OCI-LY7 (cell line): Measurements from ENCODE around the gene PLK5. TPM values are rescaled to one million over a fixed set of nuclear protein-coding genes. Genes with fewer than 3 reads are reported as not detected.
A peak's percentile ranks its signal among the peaks of the same experiment; 100 is the strongest.

Experiments
- BruUV-seq: library from RNA; stranded (reverse); fragments of 400-500 nt; replicated peaks from 2 replicates; lab custom pipeline; 2021; lab: Mats Ljungman, UMichigan
- CTCF ChIA-PET: fragments of 300-600 bp; sonication (Branson Sonifier 250); formaldehyde crosslinking; loops from one replicate; lab custom pipeline; 2022; ENCODE audit warnings: antibody characterized with exemption; ENCODE audit not compliant: unreplicated experiment; lab: Charles Lee
- POLR2A ChIA-PET: fragments of 300-600 bp; sonication (Branson Sonifier 250); formaldehyde crosslinking; loops from one replicate; lab custom pipeline; 2022; ENCODE audit warnings: antibody characterized with exemption; lab: Charles Lee
- DNase-seq: peaks from one replicate; pipeline ENCODE4 v3.0.0-alpha.2; 2015; ENCODE audit warnings: low spot score
- H2AFZ ChIP-seq: fragments of 200-600 bp; sonication (generic), shearing (Covaris generic); 2 replicates; pipeline ENCODE4 v1.6.1; 2014; ENCODE audit warnings: mild to moderate bottlenecking, antibody characterized with exemption, low read length, moderate library complexity
- H3K27ac ChIP-seq: fragments of 200-600 bp; sonication (generic); 2 replicates; pipeline ENCODE4 v1.5.1; 2014; ENCODE audit warnings: mixed run types, low read depth, mild to moderate bottlenecking, moderate library complexity, low read length, inconsistent platforms; ENCODE audit not compliant: poor library complexity, severe bottlenecking
- H3K36me3 ChIP-seq: fragments of 200-600 bp; sonication (generic); 2 replicates; pipeline ENCODE4 v1.6.1; 2014; ENCODE audit warnings: mild to moderate bottlenecking, antibody characterized with exemption, low read length, moderate library complexity, mixed read lengths; ENCODE audit not compliant: insufficient read depth
- H3K4me1 ChIP-seq: fragments of 200-600 bp; sonication (generic); 2 replicates; pipeline ENCODE4 v1.5.1; 2014; ENCODE audit warnings: mild to moderate bottlenecking, low read length; ENCODE audit not compliant: insufficient read depth, poor library complexity, severe bottlenecking
- H3K4me2 ChIP-seq: fragments of 200-600 bp; sonication (generic); 2 replicates; pipeline ENCODE4 v1.6.1; 2014; ENCODE audit warnings: mild to moderate bottlenecking, low read length
- H3K4me3 ChIP-seq: fragments of 200-600 bp; sonication (generic); 2 replicates; pipeline ENCODE4 v1.5.1; 2014; ENCODE audit warnings: mild to moderate bottlenecking, low read depth, low read length; ENCODE audit not compliant: poor library complexity, severe bottlenecking
- H3K79me2 ChIP-seq: fragments of 200-600 bp; sonication (generic); 2 replicates; pipeline ENCODE4 v1.6.1; 2016; ENCODE audit warnings: low read depth, mild to moderate bottlenecking, low read length, moderate library complexity, mixed read lengths; ENCODE audit not compliant: insufficient read depth
- H3K9me2 ChIP-seq: fragments of 200-600 bp; sonication (generic); 2 replicates; pipeline ENCODE4 v1.6.1; 2016; ENCODE audit warnings: mild to moderate bottlenecking, low read length, mixed read lengths; ENCODE audit not compliant: insufficient read depth
- H3K9me3 ChIP-seq: fragments of 200-600 bp; sonication (generic); 2 replicates; pipeline ENCODE4 v1.6.1; 2014; ENCODE audit warnings: mild to moderate bottlenecking, mixed run types, low read length, mixed read lengths
- H4K20me1 ChIP-seq: fragments of 200-600 bp; sonication (generic); 2 replicates; pipeline ENCODE4 v1.6.1; 2014; ENCODE audit warnings: mild to moderate bottlenecking, antibody characterized with exemption, low read length, moderate library complexity, mixed read lengths; ENCODE audit not compliant: insufficient read depth
- EZH2phosphoT487 ChIP-seq: fragments of 200-600 bp; sonication (generic); IDR thresholded peaks from 2 replicates; pipeline ENCODE4 v1.6.1; 2018; ENCODE audit warnings: low read depth, borderline replicate concordance, mild to moderate bottlenecking, mixed run types, antibody characterized with exemption, low read length, moderate library complexity, mixed read lengths
- intact Hi-C: fragments of 100-400 bp; cut with micrococcal nuclease; formaldehyde crosslinking; loops from one replicate; pipeline ENCODE4 v1.10.0; 2022; ENCODE audit not compliant: unreplicated experiment
- total RNA-seq, 2 experiments: library from RNA; depleted of rRNA in 1 of 2; stranded (reverse); fragments of >200 nt in 1 of 2; shearing (Covaris generic) in 1 of 2; gene quantifications; 2 replicates each; pipeline ENCODE4 v1.2.3, GENCODE V29; 2014 to 2022
- TF ChIP-seq, protein P1 (sequence below): fragments of 200-600 bp; sonication (generic); conservative IDR thresholded peaks from 2 replicates; pipeline ENCODE4 v1.5.1; 2014; ENCODE audit warnings: mild to moderate bottlenecking, antibody characterized with exemption, low read length, moderate library complexity, mixed read lengths

PLK5 gene
- total RNA-seq, 2 experiments from 2014 or later, result 0.17 TPM; not detected in 1

DNA sequence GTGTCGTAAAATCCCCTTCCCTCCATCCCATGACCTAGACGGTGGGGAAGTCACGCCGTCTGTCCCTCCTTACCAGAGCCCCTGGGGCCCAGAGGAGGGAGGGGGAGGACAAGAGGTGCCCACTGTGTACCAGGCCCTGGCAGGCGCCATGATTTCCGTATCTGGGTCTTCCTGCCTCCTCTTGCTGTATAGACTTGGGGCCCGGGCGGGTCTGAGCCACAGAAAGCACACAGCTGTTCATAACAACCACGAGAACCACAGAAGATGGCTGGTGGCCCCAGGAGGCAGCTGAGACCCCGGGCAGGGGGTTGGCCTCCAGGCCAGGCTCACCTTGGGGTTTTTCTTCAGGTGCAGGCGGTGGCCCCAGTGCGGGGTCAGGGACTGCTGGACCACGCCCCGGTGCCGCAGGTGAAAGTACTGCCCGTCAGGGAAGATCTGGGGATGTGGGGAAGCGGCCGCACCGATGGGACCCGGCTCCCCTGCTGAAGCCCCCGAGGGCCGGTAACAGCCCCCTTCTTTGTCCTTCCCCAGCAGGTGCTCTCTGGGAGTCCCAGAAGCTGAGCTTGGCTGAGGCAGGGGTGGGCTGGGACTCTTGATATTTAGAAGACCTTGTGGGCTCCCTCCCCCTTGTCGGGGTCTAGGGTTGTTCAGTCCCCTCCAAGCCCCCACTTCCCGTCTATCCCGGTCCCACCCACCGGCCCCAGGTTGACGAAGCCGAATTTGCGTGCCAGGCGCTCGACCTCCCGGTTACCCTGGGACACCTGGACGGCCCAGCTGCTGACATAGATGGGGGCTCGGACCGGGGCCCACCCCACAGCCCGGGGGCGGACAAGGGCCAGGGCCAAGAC lies 34.2 kb upstream of the PLK5 start:
- Histone ChIP-seq H3K9me3 (no peaks in the 10 kb centered on the region), H3K4me3 (peak overlapping the region; percentile 68), H3K4me2 (peak overlapping the region; percentile 82), H3K79me2 (no peaks in the 10 kb centered on the region), H3K4me1 (peaks cover 16% of the 10 kb centered on the region), H4K20me1 (no peaks in the 10 kb centered on the region), H3K9me2 (no peaks in the 10 kb centered on the region), H2AFZ (peak overlapping the region; percentile 61), H3K36me3 (no peaks in the 10 kb centered on the region), H3K27ac (peak overlapping the region; percentile 34)
- ChIA-PET POLR2A (no interaction called here), CTCF (no interaction called here)
- no peak for TF ChIP-seq EZH2phosphoT487
- TF ChIP-seq, protein P1, sequence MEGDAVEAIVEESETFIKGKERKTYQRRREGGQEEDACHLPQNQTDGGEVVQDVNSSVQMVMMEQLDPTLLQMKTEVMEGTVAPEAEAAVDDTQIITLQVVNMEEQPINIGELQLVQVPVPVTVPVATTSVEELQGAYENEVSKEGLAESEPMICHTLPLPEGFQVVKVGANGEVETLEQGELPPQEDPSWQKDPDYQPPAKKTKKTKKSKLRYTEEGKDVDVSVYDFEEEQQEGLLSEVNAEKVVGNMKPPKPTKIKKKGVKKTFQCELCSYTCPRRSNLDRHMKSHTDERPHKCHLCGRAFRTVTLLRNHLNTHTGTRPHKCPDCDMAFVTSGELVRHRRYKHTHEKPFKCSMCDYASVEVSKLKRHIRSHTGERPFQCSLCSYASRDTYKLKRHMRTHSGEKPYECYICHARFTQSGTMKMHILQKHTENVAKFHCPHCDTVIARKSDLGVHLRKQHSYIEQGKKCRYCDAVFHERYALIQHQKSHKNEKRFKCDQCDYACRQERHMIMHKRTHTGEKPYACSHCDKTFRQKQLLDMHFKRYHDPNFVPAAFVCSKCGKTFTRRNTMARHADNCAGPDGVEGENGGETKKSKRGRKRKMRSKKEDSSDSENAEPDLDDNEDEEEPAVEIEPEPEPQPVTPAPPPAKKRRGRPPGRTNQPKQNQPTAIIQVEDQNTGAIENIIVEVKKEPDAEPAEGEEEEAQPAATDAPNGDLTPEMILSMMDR, result no peak
- BruUV-seq, result no TSS peak
- no peak for DNase-seq
- intact Hi-C loops, result no loop called here

GRCh38 chr19:1490311-1491113 lies 33.4 kb upstream of the PLK5 start, which contains the start of gene PCSK4:
Gene PCSK4, minus strand, starts transcription at chr19:1490350. Its CDS starts 4 bp downstream, at chr19:1490346.
- no TSS peak for BruUV-seq
- intact Hi-C loops, result no loop called here
- ChIA-PET CTCF (interaction anchor here (0.6 kb wide), 1 partner anchor 328 kb away, joined by 4 read pairs; no protein-coding TSS in a partner anchor), POLR2A (interaction anchor here (0.6 kb wide), 1 partner anchor 58 kb away, joined by 3 read pairs; no protein-coding TSS in a partner anchor)
- DNase-seq, result peak; percentile 98
- peak within 1 kb of the TSS; percentile 68 for H3K4me3 ChIP-seq
- no peak for TF ChIP-seq EZH2phosphoT487
- TF ChIP-seq, protein P1, result no peak
- no peaks in the 10 kb centered on the region for H3K9me2 ChIP-seq
- no peaks in the 10 kb centered on the region for H4K20me1 ChIP-seq
- no peaks in the 10 kb centered on the region for H3K36me3 ChIP-seq
- H2AFZ ChIP-seq, result peak within 1 kb of the TSS; percentile 61
- peak within 1 kb of the TSS; percentile 34 for H3K27ac ChIP-seq
- H3K4me2 ChIP-seq, result peak within 1 kb of the TSS; percentile 82
- peaks cover 16% of the 10 kb centered on the region for H3K4me1 ChIP-seq
- no peaks in the 10 kb centered on the region for H3K79me2 ChIP-seq
- H3K9me3 ChIP-seq, result no peaks in the 10 kb centered on the region
